ENCODE data around the gene GPATCH2L. TPM values are rescaled to one million over a fixed set of nuclear protein-coding genes. Genes with fewer than 3 reads are reported as not detected.

GPATCH2L gene
- polyA plus RNA-seq, 3 donors: 10.6 to 28.3 (median 13.8) TPM

GRCh38 chr14:76131071-76131965 is 20.4 kb upstream of the GPATCH2L start:
- Mint-ChIP-seq H3K9me3 (peaks cover 0 to 6% (median 4%) of the 10 kb centered on the region in 7 donors), H3K27ac (no peak overlapping the region), H3K27me3 (ENCODE audit: low read depth in 3 of 3) (peaks cover 32 to 68% (median 42%) of the 10 kb centered on the region in 3 donors), H3K4me3 (peak overlapping the region in 1 of 2 donors; percentile 47), H3K36me3 (no peaks in the 10 kb centered on the region), H3K4me1 (no peaks in the 10 kb centered on the region)
- H3K4me1 ChIP-seq (ENCODE audit: control insufficient read depth in 1 of 2, insufficient read depth in 2 of 2, low read length in 2 of 2): no peaks in the 10 kb centered on the region
- intact Hi-C loops (cut with micrococcal nuclease): no loop called here
- no peaks in the 10 kb centered on the region for H3K9me3 ChIP-seq (replicated peaks in 1 of 2; ENCODE audit: control insufficient read depth in 1 of 2, insufficient read depth in 1 of 2, low read length in 2 of 2)
- no peak for DNase-seq
- no peak overlapping the region for H3K4me2 ChIP-seq (replicated peaks; ENCODE audit: extremely low read depth, low read length, poor library complexity, severe bottlenecking)
- no peak overlapping the region for H3K4me3 ChIP-seq (replicated peaks in 1 of 3; ENCODE audit: low read depth in 2 of 3, low read length in 3 of 3)
- no peak overlapping the region for H3K27ac ChIP-seq (ENCODE audit: low read depth in 1 of 2, low read length in 2 of 2)
- H3K79me2 ChIP-seq (ENCODE audit: insufficient read depth, low read length): no peaks in the 10 kb centered on the region
- TF ChIP-seq, protein P1, sequence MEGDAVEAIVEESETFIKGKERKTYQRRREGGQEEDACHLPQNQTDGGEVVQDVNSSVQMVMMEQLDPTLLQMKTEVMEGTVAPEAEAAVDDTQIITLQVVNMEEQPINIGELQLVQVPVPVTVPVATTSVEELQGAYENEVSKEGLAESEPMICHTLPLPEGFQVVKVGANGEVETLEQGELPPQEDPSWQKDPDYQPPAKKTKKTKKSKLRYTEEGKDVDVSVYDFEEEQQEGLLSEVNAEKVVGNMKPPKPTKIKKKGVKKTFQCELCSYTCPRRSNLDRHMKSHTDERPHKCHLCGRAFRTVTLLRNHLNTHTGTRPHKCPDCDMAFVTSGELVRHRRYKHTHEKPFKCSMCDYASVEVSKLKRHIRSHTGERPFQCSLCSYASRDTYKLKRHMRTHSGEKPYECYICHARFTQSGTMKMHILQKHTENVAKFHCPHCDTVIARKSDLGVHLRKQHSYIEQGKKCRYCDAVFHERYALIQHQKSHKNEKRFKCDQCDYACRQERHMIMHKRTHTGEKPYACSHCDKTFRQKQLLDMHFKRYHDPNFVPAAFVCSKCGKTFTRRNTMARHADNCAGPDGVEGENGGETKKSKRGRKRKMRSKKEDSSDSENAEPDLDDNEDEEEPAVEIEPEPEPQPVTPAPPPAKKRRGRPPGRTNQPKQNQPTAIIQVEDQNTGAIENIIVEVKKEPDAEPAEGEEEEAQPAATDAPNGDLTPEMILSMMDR (IDR thresholded peaks at IDR 0.05): no peak
- no peak overlapping the region for H2AFZ ChIP-seq (ENCODE audit: insufficient read depth, low read depth, low read length, poor library complexity, severe bottlenecking)
- no peaks in the 10 kb centered on the region for H3K36me3 ChIP-seq (replicated peaks in 1 of 2; ENCODE audit: control insufficient read depth in 1 of 2, insufficient read depth in 2 of 2, low read length in 2 of 2)
- H3K27me3 ChIP-seq (ENCODE audit: control insufficient read depth in 2 of 2, insufficient read depth in 2 of 2, low read length in 2 of 2): peaks cover 15 to 39% of the 10 kb centered on the region in 2 donors
- no peak overlapping the region for H3K9ac ChIP-seq (ENCODE audit: insufficient read depth, low read length, poor library complexity, severe bottlenecking)
- WGBS (ENCODE audit: insufficient coverage): 26% methylated on average over 5 of the region's 30 CpGs
- H4K20me1 ChIP-seq (ENCODE audit: insufficient read depth, low read length): no peaks in the 10 kb centered on the region

DNA sequence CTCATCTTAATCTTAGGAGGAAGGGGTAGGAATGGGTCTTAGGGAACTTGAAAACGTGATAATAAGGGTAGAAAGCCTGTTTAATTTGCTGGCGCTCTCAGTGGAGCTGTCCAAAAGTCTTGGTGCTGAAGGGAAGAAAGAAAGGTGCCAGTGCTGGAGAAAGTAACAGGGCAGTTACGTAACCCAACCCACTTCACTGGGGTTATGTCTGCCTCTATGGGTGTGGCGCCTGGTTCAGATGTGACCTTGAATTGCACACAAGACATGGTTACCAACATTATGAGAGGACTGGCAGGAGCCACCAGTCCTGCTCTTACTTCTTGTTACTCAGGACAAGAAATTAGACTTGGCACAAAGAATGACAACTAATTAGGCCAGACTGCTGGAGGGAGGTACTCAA is 18.6 kb upstream of the GPATCH2L start:
- Histone ChIP-seq H3K4me1 (ENCODE audit: control insufficient read depth in 1 of 2, insufficient read depth in 2 of 2, low read length in 2 of 2) (no peaks in the 10 kb centered on the region), H2AFZ (ENCODE audit: insufficient read depth, low read depth, low read length, poor library complexity, severe bottlenecking) (no peak overlapping the region), H3K4me2 (replicated peaks; ENCODE audit: extremely low read depth, low read length, poor library complexity, severe bottlenecking) (no peak overlapping the region), H3K9ac (ENCODE audit: insufficient read depth, low read length, poor library complexity, severe bottlenecking) (no peak overlapping the region), H3K4me3 (replicated peaks in 1 of 3; ENCODE audit: low read depth in 2 of 3, low read length in 3 of 3) (no peak overlapping the region), H3K27ac (ENCODE audit: low read depth in 1 of 2, low read length in 2 of 2) (no peak overlapping the region), H3K79me2 (ENCODE audit: insufficient read depth, low read length) (no peaks in the 10 kb centered on the region), H4K20me1 (ENCODE audit: insufficient read depth, low read length) (no peaks in the 10 kb centered on the region), H3K9me3 (replicated peaks in 1 of 2; ENCODE audit: control insufficient read depth in 1 of 2, insufficient read depth in 1 of 2, low read length in 2 of 2) (no peaks in the 10 kb centered on the region), H3K36me3 (replicated peaks in 1 of 2; ENCODE audit: control insufficient read depth in 1 of 2, insufficient read depth in 2 of 2, low read length in 2 of 2) (no peaks in the 10 kb centered on the region), H3K27me3 (ENCODE audit: control insufficient read depth in 2 of 2, insufficient read depth in 2 of 2, low read length in 2 of 2) (peaks cover 31 to 57% of the 10 kb centered on the region in 2 donors)
- 86% methylated on average over 1 of the region's 4 CpGs for WGBS (ENCODE audit: insufficient coverage)
- Mint-ChIP-seq H3K4me3 (peak overlapping the region in 1 of 2 donors; percentile 2), H3K27me3 (ENCODE audit: low read depth in 3 of 3) (peaks cover 44 to 81% (median 60%) of the 10 kb centered on the region in 3 donors), H3K27ac (no peak overlapping the region), H3K4me1 (no peaks in the 10 kb centered on the region), H3K36me3 (peaks cover 0 to under 1% of the 10 kb centered on the region in 2 donors), H3K9me3 (peaks cover 0 to 7% (median 5%) of the 10 kb centered on the region in 7 donors)
- DNase-seq: no peak
- TF ChIP-seq, protein P1 (IDR thresholded peaks at IDR 0.05): no peak
- intact Hi-C loops (cut with micrococcal nuclease): no loop called here

All from CD14-positive monocyte (primary cell).